ENCODE results near the gene SLFN5. TPM values are rescaled to one million over a fixed set of nuclear protein-coding genes. Genes with fewer than 3 reads are reported as not detected.
"Not testable (repeated sequence)": the region's sequence is repeated elsewhere in the genome, so short reads cannot be mapped to it uniquely, and the experiment has no call there.

Gene SLFN5
- total RNA-seq: 10 to 100 TPM; 15.8 to 27.4 TPM
- long read RNA-seq, full-length matches to known transcripts: 19 of 41 reads
- long read RNA-seq, partial matches to known transcripts: 19 of 41 reads
- long read RNA-seq, other reads (novel, unspliced or antisense): 3 of 41 reads

GRCh38 chr17:35242805-35243560 is at the start of gene SLFN5:
TSS of gene SLFN5 (plus strand) at chr17:35243072. CDS start at chr17:35258691, 15,619 bp downstream.
- intact Hi-C loops (cut with DNase I): loop anchor here in 1 of 2 donors (5.0 kb wide), 1 partner anchor 289 kb away; no protein-coding TSS in a partner anchor
- DNase-seq: peak; percentile 95

GRCh38 chr17:35194001-35194400 is 48.9 kb upstream of the SLFN5 start, which contains the start of gene SLC35G3:
TSS of gene SLC35G3 (minus strand) at chr17:35194393. CDS start at chr17:35194307, 86 bp downstream.
- ATAC-seq; intact Hi-C loops (cut with DNase I): not testable (repeated sequence)

More at GRCh38 chr17:35242805-35243560, at the start of gene SLFN5:
- peak; percentile 95 to 97 for ATAC-seq

GRCh38 chr17:35195062-35195461 is 47.8 kb upstream of the SLFN5 start:
- DNase-seq; ATAC-seq; intact Hi-C loops (cut with DNase I): not testable (repeated sequence)

More at GRCh38 chr17:35194001-35194400, 48.9 kb upstream of the SLFN5 start, which contains the start of gene SLC35G3:
- DNase-seq: not testable (repeated sequence)

GRCh38 chr17:35202582-35202981 is 40.3 kb upstream of the SLFN5 start:
- DNase-seq; intact Hi-C loops (cut with DNase I); ATAC-seq: not testable (repeated sequence)

GRCh38 chr17:35210741-35211140 is 32.1 kb upstream of the SLFN5 start:
- no peak for DNase-seq
- intact Hi-C loops (cut with DNase I): no loop called here
- no peak for ATAC-seq

- no peak for DNase-seq
- ATAC-seq: no peak
- intact Hi-C loops (cut with DNase I): no loop called here
These were observed 30.2 kb upstream of the SLFN5 start for GRCh38 chr17:35212668-35213067.

GRCh38 chr17:35213412-35213940 is 29.4 kb upstream of the SLFN5 start:
- ATAC-seq (no peak), DNase-seq (no peak)
- intact Hi-C loops (cut with DNase I): no loop called here

GRCh38 chr17:35214192-35214591 is 28.7 kb upstream of the SLFN5 start:
- DNase-seq: no peak
- peak; percentile 31 to 70 for ATAC-seq
- intact Hi-C loops (cut with DNase I): no loop called here

- ATAC-seq (peak in 1 of 2 donors; percentile 51), DNase-seq (no peak)
- intact Hi-C loops (cut with DNase I): no loop called here
These were observed 28.1 kb upstream of the SLFN5 start for GRCh38 chr17:35214631-35215273.

- intact Hi-C loops (cut with DNase I): no loop called here
- ATAC-seq: no peak
These were observed 25.8 kb upstream of the SLFN5 start for GRCh38 chr17:35217107-35217506.

GRCh38 chr17:35218915-35219314 is 24.0 kb upstream of the SLFN5 start:
- intact Hi-C loops (cut with DNase I): no loop called here
- no peak for ATAC-seq
- DNase-seq: no peak

More at GRCh38 chr17:35217107-35217506, 25.8 kb upstream of the SLFN5 start:
- DNase-seq: no peak

- no peak for ATAC-seq
- no peak for DNase-seq
- intact Hi-C loops (cut with DNase I): no loop called here
These were observed 20.4 kb upstream of the SLFN5 start for GRCh38 chr17:35222452-35222851.

- intact Hi-C loops (cut with DNase I): no loop called here
- ATAC-seq (no peak), DNase-seq (no peak)
These were observed 18.4 kb upstream of the SLFN5 start for GRCh38 chr17:35224436-35224835.

- ATAC-seq: no peak
- no peak for DNase-seq
- intact Hi-C loops (cut with DNase I): no loop called here
These were observed 15.3 kb upstream of the SLFN5 start for GRCh38 chr17:35227546-35227945.

GRCh38 chr17:35229638-35230037 is 13.2 kb upstream of the SLFN5 start:
- ATAC-seq: no peak
- intact Hi-C loops (cut with DNase I): no loop called here

GRCh38 chr17:35234315-35234714 is 8.6 kb upstream of the SLFN5 start:
- intact Hi-C loops (cut with DNase I); DNase-seq; ATAC-seq: not testable (repeated sequence)

More at GRCh38 chr17:35229638-35230037, 13.2 kb upstream of the SLFN5 start:
- no peak for DNase-seq

GRCh38 chr17:35235289-35235688 is 7.6 kb upstream of the SLFN5 start:
- no peak for ATAC-seq
- DNase-seq: no peak
- intact Hi-C loops (cut with DNase I): no loop called here

GRCh38 chr17:35235917-35236316 is 7.0 kb upstream of the SLFN5 start:
- no peak for ATAC-seq
- intact Hi-C loops (cut with DNase I): no loop called here
- DNase-seq: no peak

- no peak for DNase-seq
These were observed 6.1 kb upstream of the SLFN5 start for GRCh38 chr17:35236821-35237220.

GRCh38 chr17:35238821-35239220 is 4.1 kb upstream of the SLFN5 start:
- DNase-seq: no peak
- peak in 1 of 2 donors; percentile 6 for ATAC-seq
- intact Hi-C loops (cut with DNase I): no loop called here

More at GRCh38 chr17:35236821-35237220, 6.1 kb upstream of the SLFN5 start:
- ATAC-seq: no peak
- intact Hi-C loops (cut with DNase I): no loop called here

All from left cardiac atrium (tissue), 4 donors.